ENCODE data around the gene CERKL. TPM values are rescaled to one million over a fixed set of nuclear protein-coding genes. Genes with fewer than 3 reads are reported as not detected.

CERKL gene
- total and polyA plus RNA-seq, 2 experiments from 2014 or later = 0.32 to 0.69 TPM

GRCh38 chr2:181643151-181643550 is 13.8 kb downstream of the CERKL start (continued):
- no peak for TF ChIP-seq REST (IDR thresholded peaks at IDR 0.05; ENCODE audit: unreplicated experiment)
- TF ChIP-seq CREB1 (CRISPR knock-in tag; IDR thresholded peaks at IDR 0.05; ENCODE audit: low read depth) = no peak
- no peak for TF ChIP-seq STAT1 (IDR thresholded peaks at IDR 0.05; ENCODE audit: unreplicated experiment)
- TF ChIP-seq POLR2AphosphoS5 (IDR thresholded peaks at IDR 0.05; ENCODE audit: low read depth) = no peak
- no peak for TF ChIP-seq EZH2phosphoT487 (IDR thresholded peaks at IDR 0.05; ENCODE audit: unreplicated experiment)
- no peak for TF ChIP-seq EZH2 (IDR thresholded peaks at IDR 0.05; ENCODE audit: low read depth, unreplicated experiment)
- TF ChIP-seq ZNF114 (CRISPR knock-in tag; IDR thresholded peaks at IDR 0.05) = no peak
- TF ChIP-seq JUNB (IDR thresholded peaks at IDR 0.05; ENCODE audit: unreplicated experiment) = no peak
- no peak for TF ChIP-seq ETS1 (IDR thresholded peaks at IDR 0.05)

- no peak overlapping the region for H3K27ac ChIP-seq (ENCODE audit: low read depth)
- H3K27ac Mint-ChIP-seq = no peak overlapping the region
- H3K36me3 Mint-ChIP-seq (ENCODE audit: low read depth) = no peaks in the 10 kb centered on the region
- H3K4me3 ChIP-seq = no peak overlapping the region
- ATAC-seq (no peak), DNase-seq (ENCODE audit: low spot score) (no peak)
- no peaks in the 10 kb centered on the region for H3K9me3 Mint-ChIP-seq
- H3K9me2 ChIP-seq (ENCODE audit: insufficient read depth) = peaks cover 5% of the 10 kb centered on the region; the same call in 1 of the 2 replicates
- H3K36me3 ChIP-seq (ENCODE audit: insufficient read depth) = no peaks in the 10 kb centered on the region
- H2AFZ ChIP-seq = no peak overlapping the region
- H4K20me1 ChIP-seq (replicated peaks; ENCODE audit: insufficient read depth) = no peaks in the 10 kb centered on the region; the same call in 1 of the 2 replicates
- no peaks in the 10 kb centered on the region for H3K79me2 ChIP-seq (replicated peaks; ENCODE audit: insufficient read depth)
- no peaks in the 10 kb centered on the region for H3K27me3 Mint-ChIP-seq (ENCODE audit: insufficient read depth, low read depth, poor library complexity)
- H3K27me3 ChIP-seq (ENCODE audit: insufficient read depth) = no peaks in the 10 kb centered on the region
- H3K4me1 Mint-ChIP-seq = no peaks in the 10 kb centered on the region
- no peaks in the 10 kb centered on the region for H3F3A ChIP-seq (replicated peaks; ENCODE audit: low read depth)
- H3K4me3 Mint-ChIP-seq = no peak overlapping the region
- H3K4me2 ChIP-seq = no peak overlapping the region
- H3K4me1 ChIP-seq (ENCODE audit: insufficient read depth) = no peaks in the 10 kb centered on the region
- no peak for TF ChIP-seq ZNF331 (CRISPR knock-in tag; IDR thresholded peaks at IDR 0.05; ENCODE audit: low read depth)
- no peak for TF ChIP-seq ZNF462 (CRISPR knock-in tag; IDR thresholded peaks at IDR 0.05)
- no peak for TF ChIP-seq NANOG (IDR thresholded peaks at IDR 0.05; ENCODE audit: borderline replicate concordance)
- no peak for TF ChIP-seq POLR2AphosphoS5 (IDR thresholded peaks at IDR 0.05; ENCODE audit: low read depth)
- no peak for TF ChIP-seq ZNF114 (CRISPR knock-in tag; IDR thresholded peaks at IDR 0.05)
- TF ChIP-seq JUNB (IDR thresholded peaks at IDR 0.05; ENCODE audit: unreplicated experiment) = no peak
- TF ChIP-seq CTCF (conservative IDR thresholded peaks at IDR 0.05; ENCODE audit: low read depth in 2 of 2) = no peak
- TF ChIP-seq STAT1 (IDR thresholded peaks at IDR 0.05; ENCODE audit: unreplicated experiment) = no peak
- no peak for TF ChIP-seq EZH2 (IDR thresholded peaks at IDR 0.05; ENCODE audit: low read depth, unreplicated experiment)
- no peak for TF ChIP-seq CREB1 (CRISPR knock-in tag; IDR thresholded peaks at IDR 0.05; ENCODE audit: low read depth)
Observed at GRCh38 chr2:181642086-181642485, 14.8 kb downstream of the CERKL start.

All from GM23338 (cell line).